GM12878 (cell line): ENCODE data around the gene PTGER4. TPM values are rescaled to one million over a fixed set of nuclear protein-coding genes. Genes with fewer than 3 reads are reported as not detected.

Source experiments
- ATAC-seq: fragments of 200-7000 bp; cut with Tn5 transposase; 3 replicates; pipeline ENCODE4 v1.9.1; 2020; ENCODE audit warnings: mild to moderate bottlenecking, moderate library complexity
- BruUV-seq: library from RNA; stranded (reverse); fragments of 400-500 nt; replicated peaks from 2 replicates; lab custom pipeline; 2021; lab: Mats Ljungman, UMichigan
- CTCF ChIA-PET: fragments of 300-600 bp; sonication (Branson Sonifier 250); formaldehyde crosslinking; extraction: SDS; loops from one replicate; lab custom pipeline; 2021; ENCODE audit warnings: inconsistent platforms; lab: Yijun Ruan, JAX
- POLR2A ChIA-PET: fragments of 350-600 bp; formaldehyde crosslinking; extraction: SDS; loops from one replicate; lab custom pipeline; 2021; ENCODE audit warnings: inconsistent platforms; lab: Charles Lee
- RAD21 ChIA-PET: fragments of 300-600 bp; sonication (Branson Sonifier 250); formaldehyde crosslinking; loops from one replicate; lab custom pipeline; 2023; ENCODE audit warnings: antibody characterized with exemption; ENCODE audit not compliant: unreplicated experiment; lab: Charles Lee
- SMC1A ChIA-PET: fragments of 300-600 bp; sonication (Branson Sonifier 250); formaldehyde crosslinking; loops from one replicate; lab custom pipeline; 2023; ENCODE audit not compliant: unreplicated experiment, uncharacterized antibody; lab: Charles Lee
- DNase-seq: peaks from one replicate; pipeline ENCODE4 v3.0.0-alpha.2; 2011; ENCODE audit warnings: low read depth, low spot score
- FAIRE-seq: peaks from 3 replicates; lab custom pipeline; 2011; peaks lifted over from hg19 to GRCh38; lab: Jason Lieb, UNC
- H2AFZ ChIP-seq: 2 replicates; pipeline ENCODE4 v1.6.0; 2011; ENCODE audit warnings: low read depth, low read length, control low read depth; ENCODE audit not compliant: control insufficient read depth
- H3K27ac ChIP-seq: 2 replicates; pipeline ENCODE4 v1.5.1; 2011; ENCODE audit warnings: control low read depth; ENCODE audit not compliant: control insufficient read depth, insufficient read depth
- H3K27me3 ChIP-seq, 2 experiments: replicated peaks in 1 of 2; 2 replicates each; pipeline versions ENCODE4 v1.6.0 to v1.6.1; 2011; ENCODE audit warnings: low read length in 1 of 2; ENCODE audit not compliant: control insufficient read depth in 2 of 2, insufficient read depth in 2 of 2
- H3K36me3 ChIP-seq, 2 experiments: 2 replicates each; pipeline ENCODE4 v1.5.1; 2011; ENCODE audit warnings: low read length in 1 of 2; ENCODE audit not compliant: control insufficient read depth in 2 of 2, insufficient read depth in 2 of 2
- H3K4me1 ChIP-seq: 2 replicates; pipeline ENCODE4 v1.6.1; 2011; ENCODE audit warnings: mild to moderate bottlenecking, low read length, moderate library complexity, mixed read lengths; ENCODE audit not compliant: control insufficient read depth, insufficient read depth
- H3K4me2 ChIP-seq: 2 replicates; pipeline ENCODE4 v1.6.0; 2011; ENCODE audit warnings: control low read depth; ENCODE audit not compliant: control insufficient read depth, insufficient read depth
- H3K4me3 ChIP-seq: fragments of 200-600 bp; sonication (generic); 2 replicates; pipeline ENCODE4 v1.5.1; 2016
- H3K79me2 ChIP-seq: 2 replicates; pipeline ENCODE4 v1.6.0; 2011; ENCODE audit warnings: low read length; ENCODE audit not compliant: control insufficient read depth, insufficient read depth
- H3K9ac ChIP-seq: 2 replicates; pipeline ENCODE4 v1.8.0; 2011; ENCODE audit warnings: low read length, control low read depth, mixed read lengths; ENCODE audit not compliant: control insufficient read depth, insufficient read depth
- H3K9me3 ChIP-seq: replicated peaks from 3 replicates; pipeline ENCODE4 v1.5.1; 2011; ENCODE audit warnings: mild to moderate bottlenecking, low read length; ENCODE audit not compliant: control insufficient read depth, insufficient read depth
- H4K20me1 ChIP-seq: 2 replicates; pipeline ENCODE4 v1.6.0; 2011; ENCODE audit not compliant: control insufficient read depth, insufficient read depth
- BACH1 ChIP-seq: fragments of 450-650 bp; IDR thresholded peaks from 2 replicates; pipeline ENCODE4 v1.6.1; 2017; ENCODE audit warnings: mild to moderate bottlenecking, borderline replicate concordance
- BHLHE40 ChIP-seq, 2 experiments: fragments of 450-650 bp in 1 of 2; IDR thresholded peaks; 2 replicates each; pipeline ENCODE4 v1.6.1; 2011 to 2017; ENCODE audit warnings: low read depth in 2 of 2, borderline replicate concordance in 1 of 2, improper control_type of control experiment in 1 of 2, low read length in 1 of 2, mild to moderate bottlenecking in 1 of 2
- CBX5 ChIP-seq: sonication (generic); IDR thresholded peaks from 2 replicates; pipeline ENCODE4 v1.6.1; 2016; ENCODE audit warnings: low read depth, moderate library complexity, mild to moderate bottlenecking, inconsistent platforms
- DPF2 ChIP-seq: fragments of 450-650 bp; IDR thresholded peaks from 2 replicates; pipeline ENCODE4 v1.6.1; 2017; ENCODE audit warnings: mild to moderate bottlenecking
- EP300 ChIP-seq, 2 experiments: fragments of 150-350 bp in 1 of 2; IDR thresholded peaks; 2 replicates each; pipeline ENCODE4 v1.6.1; 2011 to 2012; ENCODE audit warnings: low read depth in 2 of 2, low read length in 2 of 2, borderline replicate concordance in 1 of 2, improper control_type of control experiment in 1 of 2, inconsistent platforms in 1 of 2; ENCODE audit not compliant: control insufficient read depth in 1 of 2
- HDAC6 ChIP-seq: fragments of 200-600 bp; sonication (generic); IDR thresholded peaks from one replicate; pipeline ENCODE4 v1.8.0; 2017; ENCODE audit warnings: antibody characterized with exemption; ENCODE audit not compliant: unreplicated experiment
- IKZF1 ChIP-seq: fragments of 450-650 bp; conservative IDR thresholded peaks from 2 replicates; pipeline ENCODE4 v1.6.1; 2017; ENCODE audit warnings: antibody characterized with exemption, mild to moderate bottlenecking
- NKRF ChIP-seq: fragments of 450-650 bp; conservative IDR thresholded peaks from 2 replicates; pipeline ENCODE4 v1.6.1; 2017; ENCODE audit warnings: mild to moderate bottlenecking, moderate library complexity
- POLR2AphosphoS2 ChIP-seq: IDR thresholded peaks from 2 replicates; pipeline ENCODE4 v1.6.1; 2011; ENCODE audit warnings: low read depth, mild to moderate bottlenecking, low read length, improper control_type of control experiment, moderate library complexity
- RBBP5 ChIP-seq: fragments of 200-600 bp; sonication (generic); conservative IDR thresholded peaks from 2 replicates; pipeline ENCODE4 v1.6.1; 2016
- SMARCA5 ChIP-seq: fragments of 450-650 bp; IDR thresholded peaks from 2 replicates; pipeline ENCODE4 v1.6.1; 2017; ENCODE audit warnings: mild to moderate bottlenecking
- ZNF687 ChIP-seq: fragments of 450-650 bp; IDR thresholded peaks from 2 replicates; pipeline ENCODE4 v1.6.1; 2017; ENCODE audit warnings: mild to moderate bottlenecking, moderate library complexity
- WGBS: methylation state at CpG from one replicate; pipeline ENCODE4 v1.1.6; 2016; ENCODE audit warnings: low lambda C conversion rate; ENCODE audit not compliant: insufficient replicate concordance, insufficient coverage; ENCODE audit errors: missing lambda C conversion rate; 5-methylcytosine and 5-hydroxymethylcytosine counted together
- in situ Hi-C: fragments of 300-500 bp; cut with MboI; formaldehyde crosslinking; loops from 9 replicates; pipeline ENCODE4 v1.14.3; 2018; ENCODE audit warnings: mixed read lengths
- intact Hi-C: fragments of 100-400 bp; cut with micrococcal nuclease; formaldehyde crosslinking; loops from one replicate; pipeline ENCODE4 v1.14.2; 2022; ENCODE audit not compliant: unreplicated experiment
- polyA plus RNA-seq, 11 experiments: library from polyadenylated mRNA; depleted of rRNA in 4 of 11; unstranded in 6 of 11; stranded (reverse) in 5 of 11; fragments of >200 nt; fragmentation: Nextera tagmentation in 4 of 11; fragmentation: Illumina TruSeq in 1 of 11; extraction: Ambion mirVana in 4 of 11; extraction: Trizol in 1 of 11; gene quantifications; 1 replicate in 1 of 11; 2 replicates in 10 of 11; pipeline versions ENCODE4 v1.2.1 to v1.2.3, GENCODE V29; 2011 to 2016; ENCODE audit warnings: inconsistent platforms in 2 of 11, missing spikeins in 2 of 11, low read depth in 1 of 11
- total RNA-seq, 4 experiments: library from RNA; depleted of rRNA in 3 of 4; stranded (reverse); fragments of >200 nt in 3 of 4; fragmentation: Illumina TruSeq in 1 of 4; extraction: Trizol in 1 of 4; gene quantifications; 2 replicates each; pipeline versions ENCODE4 v1.2.1 to v1.2.3, GENCODE V29; 2013 to 2021
- TF ChIP-seq, protein P1 (sequence below): IDR thresholded peaks from 2 replicates; pipeline ENCODE4 v1.6.1; 2012; ENCODE audit warnings: low read depth, low read length, improper control_type of control experiment

The PTGER4 gene
- total and polyA plus RNA-seq, 10 of the 15 experiments (the other 5 are each of a cell fraction or from before 2014, with no cell fraction given): 0.15 to 3.7 (median 0.62) TPM

GRCh38 chr5:40681363-40682153 lies 1.8 kb downstream of the PTGER4 start:
- TF ChIP-seq HDAC6 (peak; percentile 52), BACH1 (0 out of 2 replicates have a peak, but pooled peaks have one; percentile 20), EP300 (IDR thresholded peaks at IDR 0.05; ENCODE audit: borderline replicate concordance in 1 of 2, control insufficient read depth in 1 of 2, low read depth in 2 of 2, low read length in 2 of 2) (no peak), CBX5 (no peak), RBBP5 (no peak), IKZF1 (0 out of 2 replicates have a peak, but pooled peaks have one; percentile 35), DPF2 (peak; percentile 34; the same call in 1 of the 2 replicates), POLR2AphosphoS2 (no peak), ZNF687 (peak; percentile 64), BHLHE40 (IDR thresholded peaks at IDR 0.05; ENCODE audit: borderline replicate concordance in 1 of 2, low read depth in 2 of 2, low read length in 1 of 2) (peak in 1 of 2 experiments; percentile 30; a peak in 2 of 4 replicates), NKRF (0 out of 2 replicates have a peak, but pooled peaks have one; percentile 48), SMARCA5 (no peak)
- TF ChIP-seq, protein P1, sequence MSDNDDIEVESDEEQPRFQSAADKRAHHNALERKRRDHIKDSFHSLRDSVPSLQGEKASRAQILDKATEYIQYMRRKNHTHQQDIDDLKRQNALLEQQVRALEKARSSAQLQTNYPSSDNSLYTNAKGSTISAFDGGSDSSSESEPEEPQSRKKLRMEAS: peak; percentile 41
- no peaks in the 10 kb centered on the region for H3K9me3 ChIP-seq
- ChIA-PET POLR2A (interaction anchor here (0.6 kb wide), 2 partner anchors 219 to 1705 kb away, joined by 3 to 5 read pairs; no protein-coding TSS in a partner anchor), RAD21 (interaction anchor here (2.8 kb wide), 1 partner anchor 195 kb away, joined by 12 read pairs; no protein-coding TSS in a partner anchor), SMC1A (interaction anchor here (1.1 to 1.4 kb wide), 5 partner anchors 9 to 560 kb away, joined by 3 to 4 read pairs (median 4); no protein-coding TSS in a partner anchor), CTCF (interaction anchor here (0.8 to 1.4 kb wide), 4 partner anchors 9 to 1103 kb away, joined by 3 to 5 read pairs (median 3); no protein-coding TSS in a partner anchor)
- no TSS peak for BruUV-seq
- DNase-seq (no peak), ATAC-seq (peak; percentile 6), FAIRE-seq (no peak)
- peaks cover 3% of the 10 kb centered on the region; the same call in 1 of the 2 replicates for H4K20me1 ChIP-seq
- H2AFZ ChIP-seq: peak overlapping the region; percentile 30
- peak overlapping the region; percentile 77; the same call in 1 of the 2 replicates for H3K4me3 ChIP-seq
- peaks cover 5 to 19% of the 10 kb centered on the region in 2 experiments; a peak in 3 of 4 replicates for H3K27me3 ChIP-seq
- H3K36me3 ChIP-seq: no peaks in the 10 kb centered on the region
- intact Hi-C loops: loop anchor here (5.0 to 10.0 kb wide), 4 partner anchors 104 to 657 kb away; no protein-coding TSS in a partner anchor
- WGBS: 3% methylated on average over 61 of the region's 67 CpGs
- no peak overlapping the region for H3K9ac ChIP-seq
- H3K27ac ChIP-seq: no peak overlapping the region
- H3K4me2 ChIP-seq: peak overlapping the region; percentile 98
- no peaks in the 10 kb centered on the region; the same call in 1 of the 2 replicates for H3K79me2 ChIP-seq
- in situ Hi-C loops: loop anchor here (5.0 to 25.0 kb wide), 3 partner anchors 194 to 1094 kb away; no protein-coding TSS in a partner anchor
- peaks cover 8% of the 10 kb centered on the region for H3K4me1 ChIP-seq
